Mononuclear cell (primary cell): Measurements from ENCODE around the gene SOD3. TPM values are rescaled to one million over a fixed set of nuclear protein-coding genes. Genes with fewer than 3 reads are reported as not detected.

Experiments used
- H3K27me3 ChIP-seq: 2 replicates; pipeline ENCODE4 v1.6.0; 2011; ENCODE audit warnings: low read length, control low read depth; ENCODE audit not compliant: insufficient read depth
- H3K4me1 ChIP-seq: 2 replicates; pipeline ENCODE4 v1.5.1; 2011; ENCODE audit warnings: mild to moderate bottlenecking, low read length, control low read depth; ENCODE audit not compliant: insufficient read depth
- H3K4me3 ChIP-seq: 2 replicates; pipeline ENCODE4 v1.5.1; 2011; ENCODE audit warnings: mild to moderate bottlenecking, low read length, moderate library complexity
- H3K9me3 ChIP-seq: 2 replicates; pipeline ENCODE4 v1.5.1; 2011; ENCODE audit warnings: low read depth, mild to moderate bottlenecking, control low read depth, low read length
- total RNA-seq: library from RNA; depleted of rRNA; stranded (reverse); fragments of >200 nt; gene quantifications from one replicate; pipeline ENCODE4 v1.2.3, GENCODE V29; 2012

Gene SOD3
- total RNA-seq, 1 donor: not detected

GRCh38 chr4:24806206-24806990, 11.0 kb downstream of the SOD3 start:
- Histone ChIP-seq H3K9me3 (no peaks in the 10 kb centered on the region), H3K27me3 (peaks cover 10% of the 10 kb centered on the region), H3K4me1 (no peaks in the 10 kb centered on the region), H3K4me3 (no peak overlapping the region)

GRCh38 chr4:24807611-24808010, 12.2 kb downstream of the SOD3 start:
- Histone ChIP-seq H3K4me3 (no peak overlapping the region), H3K27me3 (no peaks in the 10 kb centered on the region), H3K9me3 (no peaks in the 10 kb centered on the region), H3K4me1 (no peaks in the 10 kb centered on the region)

- Histone ChIP-seq H3K4me1 (no peaks in the 10 kb centered on the region), H3K9me3 (no peaks in the 10 kb centered on the region), H3K4me3 (no peak overlapping the region), H3K27me3 (no peaks in the 10 kb centered on the region)
These were observed 12.9 kb downstream of the SOD3 start for GRCh38 chr4:24808261-24808660.

- Histone ChIP-seq H3K27me3 (no peaks in the 10 kb centered on the region), H3K4me3 (no peak overlapping the region), H3K4me1 (no peaks in the 10 kb centered on the region), H3K9me3 (no peaks in the 10 kb centered on the region)
These were observed 13.6 kb downstream of the SOD3 start for GRCh38 chr4:24808955-24809354.

GRCh38 chr4:24809376-24809775, 14.0 kb downstream of the SOD3 start:
- Histone ChIP-seq H3K4me3 (no peak overlapping the region), H3K9me3 (no peaks in the 10 kb centered on the region), H3K27me3 (no peaks in the 10 kb centered on the region), H3K4me1 (no peaks in the 10 kb centered on the region)

- Histone ChIP-seq H3K9me3 (no peaks in the 10 kb centered on the region), H3K27me3 (no peaks in the 10 kb centered on the region), H3K4me3 (no peak overlapping the region), H3K4me1 (no peaks in the 10 kb centered on the region)
These were observed 14.5 kb downstream of the SOD3 start for GRCh38 chr4:24809815-24810405.

GRCh38 chr4:24810871-24811631, 15.7 kb downstream of the SOD3 start:
- Histone ChIP-seq H3K27me3 (no peaks in the 10 kb centered on the region), H3K9me3 (no peaks in the 10 kb centered on the region), H3K4me1 (no peaks in the 10 kb centered on the region), H3K4me3 (no peak overlapping the region)

GRCh38 chr4:24813732-24814131, 18.4 kb downstream of the SOD3 start:
- no peak overlapping the region for H3K4me3 ChIP-seq
- H3K27me3 ChIP-seq: no peaks in the 10 kb centered on the region
- no peaks in the 10 kb centered on the region for H3K9me3 ChIP-seq
- H3K4me1 ChIP-seq: no peaks in the 10 kb centered on the region

GRCh38 chr4:24816797-24817196, 21.4 kb downstream of the SOD3 start:
- Histone ChIP-seq H3K4me3 (no peak overlapping the region), H3K27me3 (no peaks in the 10 kb centered on the region), H3K4me1 (peaks cover 5% of the 10 kb centered on the region), H3K9me3 (no peaks in the 10 kb centered on the region)

- Histone ChIP-seq H3K27me3 (no peaks in the 10 kb centered on the region), H3K4me1 (peaks cover 5% of the 10 kb centered on the region), H3K4me3 (no peak overlapping the region), H3K9me3 (no peaks in the 10 kb centered on the region)
These were observed 25.2 kb downstream of the SOD3 start for GRCh38 chr4:24820541-24820940.

- H3K4me1 ChIP-seq: peaks cover 5% of the 10 kb centered on the region
- no peaks in the 10 kb centered on the region for H3K27me3 ChIP-seq
- no peak overlapping the region for H3K4me3 ChIP-seq
- no peaks in the 10 kb centered on the region for H3K9me3 ChIP-seq
These were observed 29.3 kb downstream of the SOD3 start for GRCh38 chr4:24824720-24825119.

- Histone ChIP-seq H3K27me3 (no peaks in the 10 kb centered on the region), H3K4me3 (no peak overlapping the region), H3K4me1 (no peaks in the 10 kb centered on the region), H3K9me3 (no peaks in the 10 kb centered on the region)
These were observed 36.3 kb downstream of the SOD3 start for GRCh38 chr4:24831637-24832036.

GRCh38 chr4:24835696-24836095, 40.3 kb downstream of the SOD3 start:
- Histone ChIP-seq H3K27me3 (no peaks in the 10 kb centered on the region), H3K4me1 (no peaks in the 10 kb centered on the region), H3K4me3 (no peak overlapping the region), H3K9me3 (no peaks in the 10 kb centered on the region)

- Histone ChIP-seq H3K4me1 (no peaks in the 10 kb centered on the region), H3K4me3 (no peak overlapping the region), H3K9me3 (no peaks in the 10 kb centered on the region), H3K27me3 (no peaks in the 10 kb centered on the region)
These were observed 41.4 kb downstream of the SOD3 start for GRCh38 chr4:24836661-24837242.

GRCh38 chr4:24837336-24837735, 42.0 kb downstream of the SOD3 start:
- Histone ChIP-seq H3K4me3 (no peak overlapping the region), H3K27me3 (no peaks in the 10 kb centered on the region), H3K4me1 (no peaks in the 10 kb centered on the region), H3K9me3 (no peaks in the 10 kb centered on the region)
